ENCODE results near the gene USP35.

The USP35 gene

GRCh38 chr11:78188286-78189173, at the start of gene USP35, which contains the start of gene KCTD21:
Gene USP35 (plus strand): TSS chr11:78188919. CDS start chr11:78196246, 7,327 bp downstream.
Gene KCTD21 (minus strand): TSS chr11:78188626. CDS start chr11:78174554, 14,072 bp downstream.
- DNase-seq (ENCODE audit: low read depth in 2 of 2, low spot score in 1 of 2): peak; percentile 74 to 89

GRCh38 chr11:78139422-78140391, 49.0 kb upstream of the USP35 start, which contains the start of gene ALG8:
Gene ALG8 (minus strand): TSS chr11:78139626. CDS start chr11:78139588, 38 bp downstream.
- peak; percentile 95 to 96 for DNase-seq (ENCODE audit: low read depth in 2 of 2, low spot score in 1 of 2)

GRCh38 chr11:78140392-78141077, 48.2 kb upstream of the USP35 start:
- DNase-seq (ENCODE audit: low read depth in 2 of 2, low spot score in 1 of 2): no peak

GRCh38 chr11:78145511-78146025, 43.2 kb upstream of the USP35 start:
- DNase-seq (ENCODE audit: low read depth in 2 of 2, low spot score in 1 of 2): no peak

GRCh38 chr11:78147807-78148206, 40.9 kb upstream of the USP35 start:
- DNase-seq (ENCODE audit: low read depth in 2 of 2, low spot score in 1 of 2): no peak

- DNase-seq (ENCODE audit: low read depth in 2 of 2, low spot score in 1 of 2): no peak
These were observed 39.1 kb upstream of the USP35 start for GRCh38 chr11:78149646-78150045.

GRCh38 chr11:78150346-78150745, 38.4 kb upstream of the USP35 start:
- no peak for DNase-seq (ENCODE audit: low read depth in 2 of 2, low spot score in 1 of 2)

GRCh38 chr11:78150754-78151153, 38.0 kb upstream of the USP35 start:
- no peak for DNase-seq (ENCODE audit: low read depth in 2 of 2, low spot score in 1 of 2)

GRCh38 chr11:78151804-78152203, 36.9 kb upstream of the USP35 start:
- no peak for DNase-seq (ENCODE audit: low read depth in 2 of 2, low spot score in 1 of 2)

- no peak for DNase-seq (ENCODE audit: low read depth in 2 of 2, low spot score in 1 of 2)
These were observed 32.4 kb upstream of the USP35 start for GRCh38 chr11:78156127-78156844.

GRCh38 chr11:78158987-78159652, 29.6 kb upstream of the USP35 start:
- no peak for DNase-seq (ENCODE audit: low read depth in 2 of 2, low spot score in 1 of 2)

GRCh38 chr11:78160557-78160956, 28.2 kb upstream of the USP35 start:
- no peak for DNase-seq (ENCODE audit: low read depth in 2 of 2, low spot score in 1 of 2)

GRCh38 chr11:78161346-78161745, 27.4 kb upstream of the USP35 start:
- no peak for DNase-seq (ENCODE audit: low read depth in 2 of 2, low spot score in 1 of 2)

- no peak for DNase-seq (ENCODE audit: low read depth in 2 of 2, low spot score in 1 of 2)
These were observed 26.8 kb upstream of the USP35 start for GRCh38 chr11:78161962-78162371.

GRCh38 chr11:78163828-78164227, 24.9 kb upstream of the USP35 start:
- DNase-seq (ENCODE audit: low read depth in 2 of 2, low spot score in 1 of 2): no peak

- DNase-seq (ENCODE audit: low read depth in 2 of 2, low spot score in 1 of 2): no peak
These were observed 24.2 kb upstream of the USP35 start for GRCh38 chr11:78164471-78164870.

GRCh38 chr11:78166855-78167469, 21.8 kb upstream of the USP35 start:
- no peak for DNase-seq (ENCODE audit: low read depth in 2 of 2, low spot score in 1 of 2)

- DNase-seq (ENCODE audit: low read depth in 2 of 2, low spot score in 1 of 2): no peak
These were observed 19.9 kb upstream of the USP35 start for GRCh38 chr11:78168539-78169477.

Data from stimulated activated CD8-positive, alpha-beta memory T cell treated with anti-CD3 and anti-CD28 coated beads, Interleukin-4, amount 100 ng/mL, for 4 hours (primary cell).